Fibroblast of peridontal ligament (primary cell): Measurements from ENCODE around the gene PPFIA4.
A peak's percentile ranks its signal among the peaks of the same experiment; 100 is the strongest.
"Not testable (repeated sequence)": the region's sequence is repeated elsewhere in the genome, so short reads cannot be mapped to it uniquely, and the experiment has no call there.

Experiments
- DNase-seq: peaks from one replicate; pipeline ENCODE4 v3.0.0-alpha.2; 2010; ENCODE audit errors: extremely low read depth

The PPFIA4 gene

GRCh38 chr1:203026031-203026665, at the start of gene PPFIA4:
PPFIA4 (plus strand) TSS chr1:203026491; CDS start chr1:203039009, 12,518 bp downstream.
- DNase-seq, result peak; percentile 79

DNA sequence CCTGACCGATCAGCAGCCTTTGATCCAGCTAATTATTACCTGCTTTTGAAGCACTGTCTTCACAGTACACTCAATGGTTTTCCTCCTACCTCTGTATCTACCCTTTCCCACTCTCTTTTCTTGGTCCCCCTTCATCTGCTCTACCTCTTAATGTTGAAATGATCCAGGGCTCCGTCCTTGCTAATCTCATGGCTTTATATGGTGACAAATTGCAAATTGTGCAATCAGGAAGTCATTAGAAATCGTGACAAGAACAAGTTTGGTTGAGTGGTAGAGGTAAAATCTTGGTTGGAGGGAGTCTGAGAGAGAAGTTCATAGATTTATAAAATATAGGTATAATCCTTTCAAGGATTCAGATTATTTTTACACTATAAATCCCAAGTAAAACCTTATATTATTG, 49.7 kb upstream of the PPFIA4 start:
- DNase-seq, result no peak

- no peak for DNase-seq
Observed at GRCh38 chr1:202979459-202979858, 46.8 kb upstream of the PPFIA4 start.

- no peak for DNase-seq
Observed at GRCh38 chr1:202981939-202982338, 44.4 kb upstream of the PPFIA4 start.

GRCh38 chr1:202982715-202983430, 43.4 kb upstream of the PPFIA4 start:
- no peak for DNase-seq

DNA sequence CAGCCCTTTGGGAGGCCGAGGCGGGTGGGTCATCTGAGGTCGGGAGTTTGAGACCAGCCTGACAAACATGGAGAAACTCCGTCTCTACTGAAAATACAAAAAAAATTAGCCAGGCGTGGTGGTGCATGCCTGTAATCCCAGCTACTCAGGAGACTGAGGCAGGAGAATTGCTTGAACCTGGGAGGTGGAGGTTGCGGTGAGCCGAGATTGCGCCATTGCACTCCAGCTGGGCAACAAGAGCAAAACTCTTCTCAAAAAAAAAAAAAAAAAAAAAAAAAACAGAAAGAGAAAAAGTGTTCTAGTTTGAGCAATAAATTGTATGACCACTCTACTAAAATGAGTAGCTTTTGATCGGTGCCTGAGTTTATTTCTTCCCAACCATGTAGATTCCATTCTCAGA, 40.2 kb upstream of the PPFIA4 start:
- DNase-seq, result not testable (repeated sequence)

- DNase-seq, result no peak
Observed at GRCh38 chr1:202987255-202987654, 39.0 kb upstream of the PPFIA4 start.

DNA sequence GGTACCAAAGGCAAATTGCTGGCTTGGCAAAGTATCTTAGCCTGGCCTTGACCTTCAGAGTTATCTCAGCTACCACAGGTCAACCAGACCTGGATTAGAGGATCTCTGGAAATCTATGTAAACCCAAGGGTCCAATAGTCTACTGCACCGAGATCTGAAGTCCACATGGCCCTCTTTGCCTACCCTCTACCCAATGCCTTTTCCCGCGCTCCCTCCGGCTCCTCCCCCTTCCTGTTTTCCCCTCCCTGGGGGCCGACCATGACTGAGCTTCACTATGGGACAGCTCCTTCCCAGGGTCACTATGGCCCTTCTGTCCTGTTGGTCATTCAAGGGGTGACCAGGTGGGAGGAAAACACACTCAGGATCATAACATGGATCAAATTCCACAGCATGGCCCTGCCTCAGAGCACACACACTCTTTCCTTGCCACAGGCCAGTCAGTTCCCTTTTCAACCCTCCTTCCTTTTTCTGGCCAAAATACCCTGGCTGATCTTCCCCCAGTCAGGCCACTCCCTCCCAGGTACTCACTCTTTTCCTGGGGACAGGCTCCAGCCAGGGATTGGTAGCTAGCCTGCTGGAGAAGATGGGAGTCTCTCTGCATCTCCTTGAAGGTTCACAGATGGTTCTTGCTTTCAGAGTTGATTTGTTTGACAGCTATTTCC, 38.2 kb upstream of the PPFIA4 start:
- no peak for DNase-seq

DNA sequence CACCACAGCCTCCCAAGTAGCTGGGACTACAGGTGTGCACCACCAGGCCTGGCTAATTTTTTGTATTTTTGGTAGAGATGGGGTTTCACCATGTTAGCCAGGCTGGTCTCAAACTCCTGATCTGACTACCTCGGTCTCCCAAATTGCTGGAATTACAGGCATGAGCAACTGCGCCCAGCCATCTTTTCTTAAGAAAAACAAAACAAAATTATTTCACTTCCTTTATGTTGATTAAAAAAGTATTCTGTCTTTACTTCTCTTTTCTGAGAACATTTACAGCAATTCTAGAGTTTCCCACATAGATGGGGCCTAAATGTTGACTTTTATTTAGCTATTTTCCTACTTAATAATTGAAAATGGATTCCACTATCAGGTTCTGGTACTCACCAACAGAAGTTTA, 36.4 kb upstream of the PPFIA4 start:
- no peak for DNase-seq

DNA sequence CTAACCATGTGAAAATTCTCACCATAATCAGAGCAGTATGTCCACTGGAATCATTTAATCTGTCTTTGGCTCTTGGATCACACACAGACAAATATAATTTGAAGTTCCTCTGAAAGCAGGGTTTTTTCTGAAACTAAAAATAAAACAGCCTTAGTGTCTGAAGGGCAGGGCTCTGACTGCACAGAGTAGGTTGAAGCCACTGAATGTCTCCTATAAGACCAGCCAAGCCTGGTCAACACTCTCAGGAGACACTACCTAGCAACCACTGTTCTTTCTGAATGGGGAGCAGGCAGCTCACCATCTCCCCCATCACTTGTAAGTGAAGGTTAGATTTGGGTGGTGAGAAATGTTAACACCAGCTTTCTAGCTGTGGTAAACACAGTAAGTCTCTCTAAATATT, 35.2 kb upstream of the PPFIA4 start:
- no peak for DNase-seq

DNA sequence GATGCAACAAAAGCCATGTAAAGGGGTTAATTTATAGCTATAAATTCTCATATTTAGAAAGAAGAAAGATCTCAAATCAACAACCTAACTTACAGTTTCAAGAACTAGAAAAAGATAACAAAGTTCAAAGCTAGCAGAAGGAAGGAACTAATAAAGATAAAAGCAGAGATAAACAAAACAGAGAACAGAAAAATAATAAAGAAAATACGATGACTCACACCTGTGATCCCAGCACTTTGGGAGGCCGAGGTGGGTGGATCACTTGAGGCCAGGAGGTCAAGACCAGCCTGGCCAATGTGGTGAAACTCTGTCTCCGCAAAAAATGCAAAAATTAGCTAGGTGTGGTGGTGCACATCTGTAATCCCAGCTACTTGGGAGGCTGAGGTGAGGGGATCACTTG, 31.5 kb upstream of the PPFIA4 start:
- no peak for DNase-seq

GRCh38 chr1:202998836-202999750, 27.2 kb upstream of the PPFIA4 start:
- DNase-seq, result peak; percentile 69

DNA sequence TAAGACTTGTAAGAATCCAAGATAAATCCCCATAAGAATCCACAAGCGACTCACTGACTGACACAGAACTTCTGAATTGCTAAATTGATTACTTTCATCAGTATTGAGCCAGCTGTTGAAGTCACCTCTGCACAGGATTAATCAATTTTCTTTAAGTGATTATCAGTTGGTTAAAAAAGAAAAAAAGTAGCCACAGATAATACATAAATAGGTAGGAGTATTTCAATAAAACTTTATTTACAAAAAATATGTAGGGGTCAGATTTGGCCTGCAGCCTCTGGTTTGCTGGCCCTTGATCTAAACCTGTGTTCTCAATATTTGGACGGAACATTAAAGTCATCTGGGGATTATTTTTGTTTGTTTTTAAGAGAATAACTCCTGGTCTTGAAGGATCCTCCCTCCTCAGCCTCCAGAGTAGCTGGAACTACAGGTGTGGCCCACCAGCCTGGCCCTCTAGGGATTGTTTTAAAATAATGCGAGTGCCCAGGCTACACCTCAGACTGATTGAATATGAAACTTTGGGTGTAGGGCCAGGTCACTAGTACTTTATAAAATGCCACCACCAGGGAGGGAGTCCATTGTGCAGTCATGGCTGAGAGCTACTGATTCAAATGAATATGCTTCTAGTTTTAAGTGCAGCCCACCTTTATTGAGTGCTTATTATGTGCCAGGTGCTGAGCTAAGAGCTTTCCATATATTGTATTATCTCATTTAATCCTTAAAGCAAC, 25.9 kb upstream of the PPFIA4 start:
- DNase-seq, result no peak

- no peak for DNase-seq
Observed at GRCh38 chr1:203001986-203002385, 24.3 kb upstream of the PPFIA4 start.

- DNase-seq, result no peak
Observed at GRCh38 chr1:203002951-203003350, 23.3 kb upstream of the PPFIA4 start.

DNA sequence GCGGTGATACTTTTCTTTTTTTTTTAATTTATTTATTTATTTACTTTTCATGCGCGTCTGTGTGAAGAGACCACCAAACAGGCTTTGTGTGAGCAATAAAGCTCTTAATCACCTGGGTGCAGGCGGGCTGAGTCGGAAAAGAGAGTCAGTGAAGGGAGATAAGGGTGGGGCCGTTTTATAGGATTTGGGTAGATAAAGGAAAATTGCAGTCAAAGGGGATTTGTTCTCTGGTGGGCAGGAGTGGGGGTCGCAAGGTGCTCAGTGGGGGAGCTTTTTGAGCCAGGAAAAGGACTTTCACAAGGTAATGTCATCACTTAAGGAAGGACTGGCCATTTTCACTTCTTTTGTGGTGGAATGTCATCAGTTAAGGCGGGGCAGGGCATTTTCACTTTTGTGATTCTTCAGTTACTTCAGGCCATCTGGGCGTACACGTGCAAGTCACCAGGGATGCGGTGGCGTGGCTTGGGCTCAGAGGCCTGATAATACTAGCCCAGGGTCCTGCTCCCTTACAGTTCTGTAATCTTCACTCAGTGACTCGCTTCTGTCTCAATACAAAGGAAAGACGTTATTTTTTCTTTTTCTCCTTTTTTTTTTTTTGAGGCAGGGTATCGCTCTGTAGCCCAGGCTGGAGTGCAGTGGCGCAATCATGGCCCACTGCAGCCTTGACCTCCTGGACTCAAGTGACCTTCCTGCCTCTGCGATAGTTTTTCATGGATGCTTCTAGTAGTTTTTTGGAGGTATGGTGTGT, 20.7 kb upstream of the PPFIA4 start:
- not testable (repeated sequence) for DNase-seq

DNA sequence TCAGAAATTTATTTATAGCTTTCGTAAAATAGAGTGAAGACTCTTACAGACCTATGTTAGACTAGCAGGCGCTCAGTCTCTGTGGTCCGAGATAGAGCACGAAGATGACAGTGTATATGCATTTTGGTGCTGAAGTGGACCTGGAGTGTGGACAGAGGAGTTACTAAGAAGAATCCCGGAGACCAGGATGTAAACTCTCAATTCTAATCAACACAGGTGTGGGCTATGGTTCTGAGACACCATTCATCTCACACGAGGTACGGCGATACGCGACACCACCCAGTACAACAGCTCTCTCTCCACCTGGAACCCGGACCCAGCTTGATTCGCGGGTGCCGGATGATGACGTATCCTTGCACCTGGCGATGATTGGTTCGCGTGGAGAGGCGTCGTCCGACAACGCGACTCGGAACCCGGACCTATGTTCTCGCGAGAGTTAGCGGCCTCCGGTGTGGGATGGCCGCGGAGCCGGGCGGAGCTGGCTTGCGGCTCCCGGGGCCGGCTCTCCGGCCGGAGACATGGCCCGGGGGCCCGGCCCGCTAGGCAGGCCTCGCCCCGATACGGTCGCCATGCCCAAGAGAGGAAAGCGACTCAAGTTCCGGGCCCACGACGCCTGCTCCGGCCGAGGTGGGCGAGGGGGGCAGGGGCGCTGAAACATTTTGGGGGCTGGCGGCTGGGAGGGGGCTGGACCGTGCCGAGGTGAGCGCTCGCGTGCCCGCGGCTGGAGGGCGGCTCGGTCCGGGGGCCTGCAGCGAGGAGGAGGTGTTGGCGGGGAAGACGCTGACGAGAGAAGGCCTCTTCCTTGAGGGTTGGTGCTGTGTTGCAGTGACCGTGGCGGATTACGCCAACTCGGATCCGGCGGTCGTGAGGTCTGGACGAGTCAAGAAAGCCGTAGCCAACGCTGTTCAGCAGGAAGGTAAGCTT, 19.1 kb upstream of the PPFIA4 start, which contains the start of gene TMEM183A:
Gene TMEM183A (plus strand): TSS at position 427 of the 924 bp plus-strand sequence. CDS start 92 bp downstream, at position 519.
- peak; percentile 97 for DNase-seq

- no peak for DNase-seq
Observed at GRCh38 chr1:203009185-203009584, 17.1 kb upstream of the PPFIA4 start.

DNA sequence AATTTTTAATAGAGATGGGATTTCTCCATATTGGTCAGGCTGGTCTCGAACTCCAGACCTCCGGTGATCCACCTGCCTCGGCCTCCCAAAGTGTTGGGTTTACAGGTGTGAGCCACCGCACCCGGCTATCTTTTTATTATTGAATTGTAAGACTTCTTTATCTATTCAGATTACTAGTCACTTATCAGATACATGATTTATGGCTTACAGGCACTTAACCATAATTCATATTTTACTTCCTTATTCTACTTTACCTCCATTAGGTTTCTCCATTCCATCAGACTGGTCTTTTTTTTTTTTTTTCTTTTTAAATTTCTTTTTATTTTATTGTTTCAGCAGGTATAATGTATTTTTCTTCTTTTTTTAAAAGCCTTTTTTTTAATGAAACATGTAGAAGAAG, 14.7 kb upstream of the PPFIA4 start:
- no peak for DNase-seq
